H1 (cell line): ENCODE measurements around the gene NOX5. TPM values are rescaled to one million over a fixed set of nuclear protein-coding genes. Genes with fewer than 3 reads are reported as not detected.

Experiments
- CTCF ChIA-PET: fragments of 300-600 bp; sonication (Branson Sonifier 250); formaldehyde crosslinking; loops from one replicate; lab custom pipeline; 2021; ENCODE audit not compliant: partially characterized antibody; lab: Charles Lee
- POLR2A ChIA-PET: fragments of 300-600 bp; sonication (Branson Sonifier 250); formaldehyde crosslinking; loops from one replicate; lab custom pipeline; 2021; ENCODE audit warnings: inconsistent platforms; ENCODE audit not compliant: partially characterized antibody; lab: Charles Lee
- DNase-seq, 2 experiments: peaks; one replicate each; pipeline versions ENCODE4 v3.0.0 to v3.0.0-alpha.2; 2010 to 2022; ENCODE audit warnings: low spot score in 2 of 2, low read depth in 1 of 2, mixed read lengths in 1 of 2
- FAIRE-seq: peaks from 2 replicates; lab custom pipeline; 2011; peaks lifted over from hg19 to GRCh38; lab: Jason Lieb, UNC
- H2AFZ ChIP-seq: 2 replicates; pipeline ENCODE4 v1.8.1; 2012; ENCODE audit warnings: low read length, inconsistent platforms
- H2AK5ac ChIP-seq: 2 replicates; pipeline ENCODE4 v1.6.1; 2013; ENCODE audit warnings: low read depth, low read length
- H2BK120ac ChIP-seq: replicated peaks from 2 replicates; pipeline ENCODE3; 2013; ENCODE audit warnings: low read depth, low read length, inconsistent platforms
- H2BK12ac ChIP-seq: 2 replicates; pipeline ENCODE4 v1.6.1; 2013; ENCODE audit warnings: low read depth, low read length
- H2BK15ac ChIP-seq: 2 replicates; pipeline ENCODE4 v1.6.1; 2013; ENCODE audit warnings: low read length
- H2BK20ac ChIP-seq: 2 replicates; pipeline ENCODE4 v1.6.1; 2013; ENCODE audit warnings: low read length
- H2BK5ac ChIP-seq: 2 replicates; pipeline ENCODE4 v1.6.1; 2013; ENCODE audit warnings: low read depth, low read length
- H3K14ac ChIP-seq: 2 replicates; pipeline ENCODE4 v1.6.1; 2013; ENCODE audit warnings: inconsistent platforms; ENCODE audit not compliant: insufficient read length
- H3K18ac ChIP-seq: 2 replicates; pipeline ENCODE4 v1.6.1; 2013; ENCODE audit warnings: low read length; ENCODE audit errors: extremely low read depth
- H3K23ac ChIP-seq: 2 replicates; pipeline ENCODE4 v1.6.1; 2013; ENCODE audit warnings: inconsistent platforms; ENCODE audit not compliant: insufficient read length
- H3K23me2 ChIP-seq: 2 replicates; pipeline ENCODE4 v1.6.1; 2013; ENCODE audit warnings: low read depth, low read length
- H3K27ac ChIP-seq: 2 replicates; pipeline ENCODE4 v1.6.1; 2011; ENCODE audit warnings: low read depth, low read length, inconsistent platforms
- H3K27me3 ChIP-seq, 4 experiments: replicated peaks in 1 of 4; 1 replicate in 1 of 4; 2 replicates in 3 of 4; pipeline versions ENCODE4 v1.6.1 to v1.8.1; 2011 to 2013; ENCODE audit warnings: low read length in 3 of 4, mild to moderate bottlenecking in 3 of 4, inconsistent platforms in 2 of 4, mixed read lengths in 2 of 4, moderate library complexity in 1 of 4; ENCODE audit not compliant: control insufficient read depth in 3 of 4, insufficient read depth in 3 of 4; ENCODE audit errors: extremely low read depth in 1 of 4
- H3K36me3 ChIP-seq, 4 experiments: 2 replicates each; pipeline versions ENCODE4 v1.6.1 to v1.8.1; 2011 to 2013; ENCODE audit warnings: mild to moderate bottlenecking in 4 of 4, low read length in 3 of 4, moderate library complexity in 2 of 4, control low read depth in 1 of 4, inconsistent platforms in 1 of 4; ENCODE audit not compliant: insufficient read depth in 4 of 4, control insufficient read depth in 2 of 4
- H3K4ac ChIP-seq: replicated peaks from 2 replicates; pipeline ENCODE3; 2013; ENCODE audit warnings: low read length, low read depth, mixed read lengths, inconsistent platforms; ENCODE audit not compliant: insufficient read length
- H3K4me1 ChIP-seq, 4 experiments: replicated peaks in 1 of 4; 1 replicate in 1 of 4; 2 replicates in 3 of 4; pipeline versions ENCODE4 v1.6.1 to v1.8.1; 2011 to 2013; ENCODE audit warnings: low read length in 3 of 4, inconsistent platforms in 2 of 4, mixed read lengths in 1 of 4; ENCODE audit not compliant: insufficient read depth in 4 of 4, control insufficient read depth in 3 of 4
- H3K4me2 ChIP-seq, 2 experiments: 2 replicates each; pipeline versions ENCODE4 v1.6.1 to v1.8.1; 2011 to 2013; ENCODE audit warnings: low read depth in 2 of 2, low read length in 2 of 2, control low read depth in 1 of 2, inconsistent platforms in 1 of 2, mild to moderate bottlenecking in 1 of 2; ENCODE audit not compliant: insufficient read depth in 1 of 2
- H3K4me3 ChIP-seq, 4 experiments: fragments of 200-600, 300-600 bp in 1 of 4; sonication (generic), shearing (Covaris generic), sonication (Bioruptor Twin) in 1 of 4; 2 replicates each; pipeline versions ENCODE4 v1.5.1 to v1.8.1; 2011 to 2016; ENCODE audit warnings: low read length in 4 of 4, low read depth in 3 of 4, control low read depth in 2 of 4, inconsistent platforms in 2 of 4, mild to moderate bottlenecking in 2 of 4, mixed read lengths in 1 of 4, moderate library complexity in 1 of 4; ENCODE audit not compliant: insufficient read depth in 2 of 4; ENCODE audit errors: extremely low read depth in 1 of 4
- H3K56ac ChIP-seq: replicated peaks from 2 replicates; pipeline ENCODE3; 2013; ENCODE audit warnings: low read depth, mild to moderate bottlenecking, mixed read lengths, low read length, inconsistent platforms; ENCODE audit not compliant: insufficient read length
- H3K79me1 ChIP-seq: 2 replicates; pipeline ENCODE4 v1.6.1; 2013; ENCODE audit warnings: low read depth, low read length, control low read depth
- H3K79me2 ChIP-seq, 2 experiments: 2 replicates each; pipeline versions ENCODE4 v1.6.1 to v1.8.1; 2012 to 2013; ENCODE audit warnings: low read length in 2 of 2, mild to moderate bottlenecking in 2 of 2, inconsistent platforms in 1 of 2; ENCODE audit not compliant: insufficient read depth in 2 of 2, control insufficient read depth in 1 of 2
- H3K9ac ChIP-seq, 4 experiments: replicated peaks in 1 of 4; 1 replicate in 1 of 4; 2 replicates in 3 of 4; pipeline versions ENCODE4 v1.6.1 to v1.8.1; 2011 to 2013; ENCODE audit warnings: low read depth in 3 of 4, low read length in 3 of 4, control low read depth in 2 of 4, mild to moderate bottlenecking in 2 of 4, moderate library complexity in 2 of 4, inconsistent platforms in 1 of 4; ENCODE audit errors: extremely low read depth in 1 of 4
- H3K9me3 ChIP-seq, 2 experiments: 2 replicates each; pipeline versions ENCODE4 v1.6.1 to v1.8.1; 2012 to 2013; ENCODE audit warnings: mild to moderate bottlenecking in 2 of 2, moderate library complexity in 2 of 2, control low read depth in 1 of 2, inconsistent platforms in 1 of 2, low read depth in 1 of 2, low read length in 1 of 2, mixed read lengths in 1 of 2; ENCODE audit not compliant: insufficient read depth in 2 of 2
- H4K20me1 ChIP-seq, 2 experiments: replicated peaks in 1 of 2; 2 replicates each; pipeline versions ENCODE3 to v1.8.1; 2011 to 2013; ENCODE audit warnings: inconsistent platforms in 2 of 2, low read length in 2 of 2, mild to moderate bottlenecking in 1 of 2; ENCODE audit not compliant: insufficient read depth in 2 of 2, control insufficient read depth in 1 of 2
- H4K5ac ChIP-seq: 2 replicates; pipeline ENCODE4 v1.6.1; 2013; ENCODE audit warnings: low read length, low read depth, mixed read lengths, inconsistent platforms; ENCODE audit not compliant: insufficient read length
- H4K8ac ChIP-seq: 2 replicates; pipeline ENCODE4 v1.8.0; 2013; ENCODE audit warnings: mild to moderate bottlenecking, moderate library complexity, low read length, inconsistent platforms; ENCODE audit not compliant: insufficient read depth; ENCODE audit errors: extremely low read depth
- H4K91ac ChIP-seq: replicated peaks from 2 replicates; pipeline ENCODE3; 2013; ENCODE audit warnings: low read length, mixed read lengths, inconsistent platforms; ENCODE audit not compliant: insufficient read length
- BRCA1 ChIP-seq: IDR thresholded peaks from 2 replicates; pipeline ENCODE4 v1.6.1; 2012; ENCODE audit warnings: low read depth, low read length, improper control_type of control experiment
- CEBPB ChIP-seq: IDR thresholded peaks from 2 replicates; pipeline ENCODE4 v1.6.1; 2012; ENCODE audit warnings: low read depth, low read length
- CHD1 ChIP-seq: IDR thresholded peaks from 2 replicates; pipeline ENCODE4 v1.6.1; 2012; ENCODE audit warnings: low read depth, low read length, improper control_type of control experiment
- CTBP2 ChIP-seq: IDR thresholded peaks from 2 replicates; pipeline ENCODE4 v1.7.0; 2011; ENCODE audit warnings: borderline replicate concordance, mild to moderate bottlenecking, moderate library complexity, mixed read lengths, low read length; ENCODE audit not compliant: insufficient read depth, insufficient read length
- JUN ChIP-seq: IDR thresholded peaks from 2 replicates; pipeline ENCODE4 v1.6.1; 2011; ENCODE audit warnings: low read depth, mild to moderate bottlenecking, improper control_type of control experiment, low read length
- JUND ChIP-seq: IDR thresholded peaks from 2 replicates; pipeline ENCODE4 v1.6.1; 2011; ENCODE audit warnings: mild to moderate bottlenecking, improper control_type of control experiment, low read length
- RBBP5 ChIP-seq: IDR thresholded peaks from 2 replicates; pipeline ENCODE4 v1.7.1; 2012; ENCODE audit warnings: low read depth, mild to moderate bottlenecking, inconsistent platforms, low read length, moderate library complexity, borderline replicate concordance
- RFX5 ChIP-seq: IDR thresholded peaks from 2 replicates; pipeline ENCODE4 v1.6.1; 2011; ENCODE audit warnings: low read depth, low read length, improper control_type of control experiment, borderline replicate concordance
- SIRT6 ChIP-seq: IDR thresholded peaks from one replicate; pipeline ENCODE4 v1.7.1; 2012; ENCODE audit warnings: low read length, inconsistent platforms
- SIX5 ChIP-seq: IDR thresholded peaks from 2 replicates; pipeline ENCODE4 v1.6.1; 2011; ENCODE audit warnings: mild to moderate bottlenecking, low read depth, low read length
- SRF ChIP-seq: IDR thresholded peaks from 2 replicates; pipeline ENCODE4 v1.6.1; 2011; ENCODE audit warnings: mild to moderate bottlenecking, low read depth, low read length, moderate library complexity
- TAF7 ChIP-seq: optimal IDR thresholded peaks from 2 replicates; pipeline ENCODE3; 2011; ENCODE audit warnings: low read depth, mild to moderate bottlenecking, inconsistent platforms, low read length, moderate library complexity, borderline replicate concordance
- TEAD4 ChIP-seq: IDR thresholded peaks from 2 replicates; pipeline ENCODE4 v1.6.1; 2012; ENCODE audit warnings: low read depth, low read length, inconsistent platforms, mixed read lengths
- polyA plus RNA-seq, 7 experiments: library from polyadenylated mRNA; depleted of rRNA in 3 of 7; stranded (reverse) in 5 of 7; unstranded in 2 of 7; fragments of >200 nt in 5 of 7; fragments of 200-250 nt in 2 of 7; gene quantifications; 1 replicate in 5 of 7; 2 replicates in 1 of 7; 4 replicates in 1 of 7; pipeline versions ENCODE4 v1.2.1 to v1.2.3, GENCODE V29; 2011 to 2013; ENCODE audit warnings: missing spikeins in 2 of 7, mixed read lengths in 2 of 7
- total RNA-seq: library from RNA; stranded (reverse); fragmentation: NEBNext Ultra II Directional; extraction: Animal tissue kit (Norgen Biotek cat#: 25700); gene quantifications from 2 replicates; pipeline ENCODE4 v1.2.1, GENCODE V29; 2021
- TF ChIP-seq, protein P1 (sequence below): IDR thresholded peaks from 2 replicates; pipeline ENCODE4 v1.6.1; 2012; ENCODE audit warnings: low read length, inconsistent platforms

The NOX5 gene
- total and polyA plus RNA-seq, 2 of the 8 experiments (the other 6 are each of a cell fraction or from before 2014, with no cell fraction given): under 0.01 TPM; not detected in 1

DNA sequence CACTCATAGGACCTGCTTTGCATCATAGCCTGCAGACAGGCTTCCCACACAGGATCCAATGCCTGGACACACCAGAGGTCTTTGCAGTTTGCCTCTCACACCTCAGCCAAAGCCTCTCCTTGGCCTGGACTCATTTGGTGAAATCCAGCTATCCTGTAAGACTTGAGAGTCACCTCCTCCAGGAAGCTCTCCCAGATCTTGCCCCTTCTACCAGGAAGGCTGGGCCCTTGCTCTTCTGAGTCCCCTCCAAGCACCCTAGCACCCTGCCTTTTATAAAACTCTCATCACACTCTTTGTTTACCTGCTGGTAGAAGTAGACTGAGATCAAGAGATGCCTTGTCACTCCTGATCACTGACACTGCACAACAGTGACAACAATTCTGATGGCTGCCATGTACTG, 79.1 kb downstream of the NOX5 start:
- Histone ChIP-seq H3K56ac (no peak overlapping the region), H3K4ac (no peak overlapping the region), H3K79me1 (no peaks in the 10 kb centered on the region), H4K8ac (no peak overlapping the region), H3K36me3 (no peaks in the 10 kb centered on the region), H4K5ac (no peak overlapping the region), H3K23ac (no peak overlapping the region), H2BK12ac (no peak overlapping the region), H2AFZ (no peak overlapping the region), H3K4me3 (no peak overlapping the region; a peak in 1 of 8 replicates), H2BK15ac (no peak overlapping the region), H3K27ac (no peak overlapping the region), H3K18ac (no peak overlapping the region), H3K4me1 (peaks cover 26 to 49% (median 37%) of the 10 kb centered on the region in 4 experiments), H2BK20ac (peak overlapping the region; percentile 5; the same call in 1 of the 2 replicates), H4K91ac (peak overlapping the region; percentile 32), H3K4me2 (no peak overlapping the region), H2BK120ac (no peak overlapping the region), H3K14ac (no peak overlapping the region), H3K23me2 (peaks cover 7% of the 10 kb centered on the region; the same call in 1 of the 2 replicates), H3K79me2 (no peaks in the 10 kb centered on the region), H4K20me1 (no peaks in the 10 kb centered on the region), H2AK5ac (no peak overlapping the region), H3K9ac (no peak overlapping the region), H3K27me3 (no peaks in the 10 kb centered on the region), H3K9me3 (no peaks in the 10 kb centered on the region), H2BK5ac (no peak overlapping the region)
- DNase-seq (no peak), FAIRE-seq (no peak)
- ChIA-PET CTCF (interaction anchor here (0.6 to 1.5 kb wide), 6 partner anchors 11 to 1789 kb away, joined by 3 to 4 read pairs (median 4); no protein-coding TSS in a partner anchor), POLR2A (interaction anchor here (0.7 to 1.3 kb wide), 2 partner anchors 67 to 299 kb away, joined by 3 read pairs; partner anchors contain the start of gene GLCE)
- no peak for TF ChIP-seq SIRT6
- TF ChIP-seq CHD1: no peak
- TF ChIP-seq SRF: no peak
- TF ChIP-seq TAF7: no peak
- TF ChIP-seq RBBP5: no peak
- TF ChIP-seq, protein P1, sequence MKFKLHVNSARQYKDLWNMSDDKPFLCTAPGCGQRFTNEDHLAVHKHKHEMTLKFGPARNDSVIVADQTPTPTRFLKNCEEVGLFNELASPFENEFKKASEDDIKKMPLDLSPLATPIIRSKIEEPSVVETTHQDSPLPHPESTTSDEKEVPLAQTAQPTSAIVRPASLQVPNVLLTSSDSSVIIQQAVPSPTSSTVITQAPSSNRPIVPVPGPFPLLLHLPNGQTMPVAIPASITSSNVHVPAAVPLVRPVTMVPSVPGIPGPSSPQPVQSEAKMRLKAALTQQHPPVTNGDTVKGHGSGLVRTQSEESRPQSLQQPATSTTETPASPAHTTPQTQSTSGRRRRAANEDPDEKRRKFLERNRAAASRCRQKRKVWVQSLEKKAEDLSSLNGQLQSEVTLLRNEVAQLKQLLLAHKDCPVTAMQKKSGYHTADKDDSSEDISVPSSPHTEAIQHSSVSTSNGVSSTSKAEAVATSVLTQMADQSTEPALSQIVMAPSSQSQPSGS: no peak
- TF ChIP-seq JUN: no peak
- no peak for TF ChIP-seq BRCA1
- TF ChIP-seq SIX5: no peak
- TF ChIP-seq JUND: no peak
- no peak for TF ChIP-seq CEBPB
- TF ChIP-seq RFX5: no peak
- no peak for TF ChIP-seq TEAD4
- TF ChIP-seq CTBP2: no peak
